HL-60/S4 (cell line): ENCODE results near the gene MIS12.

Experiments used
- in situ Hi-C: fragments of 300-500 bp; cut with MboI; formaldehyde crosslinking; loops from 2 replicates; pipeline ENCODE4 v1.14.3; 2022; ENCODE audit warnings: low sequenced_read_pairs

The MIS12 gene

GRCh38 chr17:5532581-5532980 lies 46.2 kb downstream of the MIS12 start:
- in situ Hi-C loops: no loop called here

- in situ Hi-C loops: no loop called here
These were observed 47.3 kb downstream of the MIS12 start for GRCh38 chr17:5533486-5534315.

DNA sequence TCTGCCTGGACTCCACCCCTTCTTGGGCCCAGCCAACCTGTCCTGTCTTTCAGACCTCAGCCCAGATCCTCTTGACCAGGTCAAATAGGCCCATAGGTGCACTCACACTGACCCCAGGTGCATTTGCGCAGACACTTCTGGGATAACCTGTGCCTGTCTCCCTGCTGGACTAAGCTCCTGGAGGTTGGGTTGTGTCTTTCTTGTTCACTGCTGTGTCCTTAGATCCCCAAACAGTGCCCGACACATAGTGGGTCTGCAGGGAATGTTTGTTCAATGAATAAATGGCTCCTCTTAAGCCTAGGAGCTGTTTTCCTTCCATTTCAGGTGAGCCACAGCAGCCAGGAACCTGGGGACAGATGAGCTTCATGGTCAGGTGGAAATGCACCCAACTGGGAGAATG lies 49.1 kb downstream of the MIS12 start:
- in situ Hi-C loops: no loop called here

- in situ Hi-C loops: no loop called here
These were observed 50.7 kb downstream of the MIS12 start for GRCh38 chr17:5536866-5537650.

DNA sequence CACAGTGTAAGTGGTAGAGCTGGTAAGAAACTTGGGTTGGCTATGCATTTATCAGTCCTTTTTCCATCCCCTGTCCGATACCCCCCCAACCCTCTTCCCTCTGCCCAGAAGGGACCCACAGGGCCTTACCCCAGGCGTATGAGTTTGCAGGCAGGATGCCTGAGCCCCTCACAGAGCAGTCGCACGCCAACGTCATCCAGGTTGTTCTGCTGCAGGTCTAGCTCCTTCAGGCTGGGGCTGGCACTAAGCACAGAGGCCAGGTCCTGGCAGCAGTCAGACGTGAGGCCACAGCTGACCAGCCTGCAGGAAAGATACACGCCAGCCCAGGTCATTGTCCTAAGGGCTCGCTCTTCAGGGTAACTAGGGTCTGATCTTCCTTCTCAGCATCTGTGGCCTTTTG lies 52.9 kb downstream of the MIS12 start:
- in situ Hi-C loops: no loop called here

DNA sequence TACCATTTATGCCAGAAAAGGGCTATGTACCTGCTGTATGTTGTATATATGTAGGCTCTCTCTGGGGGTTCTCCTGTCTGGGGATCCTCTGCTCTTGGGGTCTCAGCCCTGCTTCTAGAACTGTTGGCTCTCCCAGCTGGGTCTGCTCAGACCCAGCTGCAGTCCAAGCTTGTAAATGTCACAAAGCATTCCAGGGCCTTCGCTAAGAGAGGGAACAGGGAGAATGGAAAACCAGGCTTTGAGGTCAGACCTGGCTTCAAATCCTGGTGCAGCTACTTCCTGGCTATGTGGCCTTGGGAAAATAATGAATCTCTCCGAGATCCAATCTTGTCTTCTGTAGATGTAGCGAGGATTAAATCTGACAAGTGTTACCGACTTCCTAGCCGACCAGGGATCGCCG lies 54.0 kb downstream of the MIS12 start:
- in situ Hi-C loops: no loop called here
